ENCODE results near the gene KHDC1L.
A peak's percentile ranks its signal among the peaks of the same experiment; 100 is the strongest.
"Not testable (repeated sequence)": the region's sequence is repeated elsewhere in the genome, so short reads cannot be mapped to it uniquely, and the experiment has no call there.

KHDC1L gene, protein sequence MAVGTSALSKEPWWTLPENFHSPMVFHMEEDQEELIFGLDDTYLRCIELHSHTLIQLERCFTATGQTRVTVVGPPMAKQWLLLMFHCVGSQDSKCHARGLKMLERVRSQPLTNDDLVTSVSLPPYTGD

DNA sequence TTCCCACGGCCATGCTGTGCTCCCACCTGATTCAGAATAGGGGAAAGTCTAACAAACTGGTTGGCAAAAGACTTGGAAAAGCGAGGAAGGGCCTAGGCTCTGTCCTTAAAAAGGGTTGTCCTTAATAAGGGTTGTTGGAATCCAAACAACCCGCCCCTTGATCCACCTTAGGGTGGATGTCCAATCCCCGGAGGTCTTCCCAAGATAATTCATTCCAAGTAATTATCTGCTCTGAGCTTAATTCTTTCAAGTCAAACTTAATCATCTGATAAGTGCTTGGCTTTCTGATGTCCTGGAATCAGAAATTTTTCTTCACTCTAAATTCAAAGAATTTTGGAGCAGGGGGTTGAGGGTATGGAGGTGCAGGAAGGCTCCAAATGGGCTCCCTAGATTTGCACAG lies at the start of gene KHDC1L:
TSS of gene KHDC1L (minus strand) at position 101 of the 400 bp plus-strand sequence. CDS start at position 13, 88 bp downstream.
- intact Hi-C loops (cut with DNase I) = no loop called here
- DNase-seq = no peak

- intact Hi-C loops (cut with DNase I); DNase-seq: not testable (repeated sequence)
Observed at GRCh38 chr6:73269296-73269695, 44.0 kb upstream of the KHDC1L start.

- intact Hi-C loops (cut with DNase I) = not testable (repeated sequence)
- DNase-seq = peak in 1 of 10 donors; percentile 52
Observed at GRCh38 chr6:73268896-73269295, 43.6 kb upstream of the KHDC1L start.

DNA sequence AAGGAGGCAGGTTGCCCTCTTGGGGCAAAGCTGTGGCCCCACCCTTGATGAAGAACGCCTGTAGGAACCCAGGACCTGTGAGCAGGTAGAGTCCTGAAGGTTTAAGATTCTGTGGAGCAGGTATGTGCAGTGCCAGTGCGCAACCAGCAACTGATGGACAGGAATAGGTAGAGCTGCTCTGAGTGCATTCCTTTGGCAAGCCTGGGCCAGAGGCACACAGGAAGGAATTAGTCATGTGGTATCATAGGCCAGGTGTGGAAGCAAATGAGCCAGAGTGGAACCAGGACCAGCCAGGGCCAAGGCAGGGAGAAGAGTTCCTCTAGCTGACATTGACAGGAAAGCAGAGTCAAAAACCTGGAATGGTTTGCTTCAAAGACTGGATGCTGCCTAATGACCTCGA lies 39.1 kb upstream of the KHDC1L start:
- intact Hi-C loops (cut with DNase I) = no loop called here
- no peak for DNase-seq

- no peak for DNase-seq
Observed at GRCh38 chr6:73263570-73263909, 38.2 kb upstream of the KHDC1L start.

DNA sequence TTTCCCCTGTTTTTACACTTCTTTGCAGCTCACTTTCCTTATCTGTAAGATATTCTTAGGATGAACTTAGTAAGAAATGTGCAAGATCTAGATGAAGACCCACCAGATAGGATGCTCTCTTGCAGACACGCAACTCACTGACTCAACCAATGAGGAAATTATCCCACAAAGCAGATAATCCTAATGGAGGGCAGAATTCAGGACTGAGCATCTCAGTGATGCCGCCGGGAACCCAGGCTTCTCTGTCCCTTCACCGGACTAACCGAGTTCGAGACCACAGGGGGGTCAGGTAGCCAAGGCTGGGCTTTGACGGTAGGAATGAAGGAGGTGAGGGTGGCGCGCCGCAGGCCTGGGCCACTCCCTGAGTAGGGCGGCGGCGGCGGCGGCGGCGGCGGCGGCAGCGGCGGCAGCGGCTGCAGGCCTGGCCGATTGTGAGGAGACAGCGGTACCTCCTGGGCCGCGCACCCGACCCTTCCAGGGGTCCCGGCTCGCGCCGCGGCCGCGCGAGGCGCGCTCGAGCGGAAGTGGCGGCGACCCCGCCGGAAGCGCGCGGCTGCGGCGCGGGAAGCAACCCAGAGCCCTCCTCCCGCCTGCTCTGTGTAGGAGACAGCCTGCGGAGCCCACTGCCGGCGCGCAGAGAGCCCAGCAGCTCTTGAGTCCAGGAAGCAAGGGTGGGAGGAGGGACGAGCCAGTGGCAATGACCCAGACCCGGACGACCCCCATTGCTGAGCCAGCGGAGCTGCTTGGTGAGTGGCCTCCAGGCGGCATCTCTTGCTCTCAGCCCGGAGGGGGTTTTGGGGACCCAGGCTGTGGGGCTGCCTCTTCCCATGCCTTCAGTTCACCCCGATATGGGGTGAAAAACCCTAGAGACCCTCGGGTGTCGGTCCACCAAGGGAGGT lies 37.6 kb upstream of the KHDC1L start, which contains the start of gene KHDC1:
TSS of gene KHDC1 (minus strand) at position 526 of the 899 bp plus-strand sequence. CDS start 20,679 bp downstream, outside the sequence.
- intact Hi-C loops (cut with DNase I) = no loop called here

More at GRCh38 chr6:73263570-73263909, 38.2 kb upstream of the KHDC1L start:
- intact Hi-C loops (cut with DNase I) = no loop called here

DNA sequence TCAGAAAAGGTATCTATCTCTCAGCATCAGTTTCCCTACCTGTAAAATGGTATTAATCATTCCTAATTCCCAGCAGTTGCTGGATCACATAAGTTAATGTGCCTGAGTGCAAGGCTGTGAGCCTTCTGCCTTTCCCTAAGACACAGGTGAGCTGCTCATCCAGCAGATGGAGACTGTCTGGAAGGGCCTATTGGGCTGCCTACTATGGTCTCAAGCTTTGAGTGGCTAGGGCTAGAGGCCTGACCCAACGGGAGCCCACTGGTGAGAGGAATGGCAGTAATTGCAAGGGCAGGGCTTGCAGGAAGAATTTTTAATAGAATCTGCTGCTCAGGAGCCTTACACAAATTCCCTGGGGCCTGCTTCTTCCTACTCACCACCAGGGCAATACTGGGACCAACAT lies 33.4 kb upstream of the KHDC1L start:
- intact Hi-C loops (cut with DNase I) = no loop called here
- no peak for DNase-seq

More for the DNA sequence above, 37.6 kb upstream of the KHDC1L start, which contains the start of gene KHDC1:
- peak; percentile 22 to 95 (median 60) for DNase-seq

DNA sequence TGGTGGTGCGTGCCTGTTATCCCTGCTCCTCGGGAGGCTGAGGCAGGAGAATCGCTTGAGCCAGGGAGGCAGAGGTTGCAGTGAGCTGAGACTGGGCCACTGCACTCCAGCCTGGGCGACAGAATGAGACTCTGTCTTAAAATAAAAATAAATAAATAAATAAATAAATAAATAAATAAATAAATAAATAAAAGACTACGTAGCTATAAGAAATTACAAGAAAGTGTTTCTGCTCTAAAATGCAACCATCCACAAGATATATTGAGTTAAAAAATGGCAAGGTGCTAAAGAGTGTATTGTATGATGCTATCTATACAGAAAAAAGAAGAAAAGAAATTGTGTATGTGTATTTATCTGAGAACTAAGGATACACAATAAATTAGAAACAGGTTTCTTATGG lies 29.0 kb upstream of the KHDC1L start:
- intact Hi-C loops (cut with DNase I); DNase-seq: not testable (repeated sequence)

DNA sequence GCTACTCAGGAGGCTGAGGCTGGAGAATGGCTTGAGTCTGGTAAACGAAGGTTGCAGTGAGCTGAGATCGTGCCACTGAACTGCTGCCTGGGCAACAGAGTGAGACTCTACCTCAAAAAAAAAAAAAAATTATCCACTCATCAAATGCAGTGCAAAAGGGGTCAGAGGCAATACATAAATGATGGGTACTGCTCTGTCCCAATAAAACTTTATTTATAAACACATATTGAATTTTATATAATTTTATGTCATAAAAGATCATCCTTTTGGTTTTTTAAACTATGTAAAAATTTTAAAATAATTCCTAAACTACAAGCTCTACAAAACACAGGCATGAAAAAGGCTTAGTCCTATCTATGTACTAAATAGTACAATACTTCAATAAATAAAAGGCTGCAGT lies 27.4 kb upstream of the KHDC1L start:
- DNase-seq = no peak

GRCh38 chr6:73250016-73250415 lies 24.7 kb upstream of the KHDC1L start:
- intact Hi-C loops (cut with DNase I) = no loop called here
- DNase-seq = no peak

More for the DNA sequence above, 27.4 kb upstream of the KHDC1L start:
- intact Hi-C loops (cut with DNase I) = no loop called here

DNA sequence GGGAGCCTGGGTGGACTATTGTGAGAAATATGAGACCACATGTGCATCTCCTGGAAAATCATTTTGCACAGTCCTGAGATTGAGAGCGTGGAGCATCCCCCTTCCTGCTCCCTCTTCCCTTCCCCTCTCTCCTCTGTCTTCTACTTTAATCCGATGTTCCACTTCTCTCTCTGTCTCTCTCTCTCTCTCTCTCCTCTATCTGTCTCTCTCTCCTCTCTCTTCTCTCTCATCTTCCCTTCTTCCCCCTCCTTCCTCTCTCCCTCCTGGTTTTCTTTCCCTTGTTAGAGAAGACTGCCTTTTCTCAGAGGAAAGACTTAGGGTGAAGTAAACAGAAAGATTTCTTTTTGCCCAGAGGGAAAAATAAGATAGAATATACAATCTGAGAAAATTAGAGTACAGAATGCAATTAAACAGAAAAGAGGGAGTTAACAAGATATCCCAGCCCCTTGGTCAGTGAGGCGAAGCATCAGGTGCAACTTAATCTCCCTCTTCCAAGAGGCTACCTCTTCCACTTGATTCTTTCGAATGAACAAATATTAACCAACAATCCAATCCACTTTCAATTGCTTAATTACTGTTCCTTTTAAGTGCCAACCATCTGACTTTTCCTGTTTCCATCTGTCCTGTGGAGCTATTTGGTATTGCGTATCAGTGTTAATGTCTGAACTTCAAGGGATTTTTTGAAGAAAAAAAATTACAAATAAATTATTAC lies 23.1 kb upstream of the KHDC1L start:
- intact Hi-C loops (cut with DNase I) = no loop called here
- DNase-seq = no peak

DNA sequence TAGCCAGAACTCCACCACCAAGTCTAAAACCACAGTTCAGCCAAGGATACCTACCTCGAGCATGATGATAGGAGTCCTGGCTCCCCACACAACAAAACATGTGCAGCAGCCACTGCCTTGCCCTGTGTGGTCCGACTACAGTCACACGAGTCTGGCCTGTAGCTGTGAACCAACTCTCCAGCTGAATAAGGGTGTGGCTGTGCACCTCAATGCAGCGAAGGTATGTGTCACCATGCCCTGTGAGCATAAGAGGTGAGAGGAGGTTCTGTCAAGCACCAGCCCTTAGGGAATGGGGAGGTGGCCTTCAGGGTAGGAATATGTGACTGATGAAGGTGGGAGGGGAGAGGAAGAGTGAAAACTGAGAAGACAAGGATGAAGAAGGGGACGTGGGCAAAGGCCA lies 16.7 kb upstream of the KHDC1L start:
- intact Hi-C loops (cut with DNase I) = no loop called here
- no peak for DNase-seq

DNA sequence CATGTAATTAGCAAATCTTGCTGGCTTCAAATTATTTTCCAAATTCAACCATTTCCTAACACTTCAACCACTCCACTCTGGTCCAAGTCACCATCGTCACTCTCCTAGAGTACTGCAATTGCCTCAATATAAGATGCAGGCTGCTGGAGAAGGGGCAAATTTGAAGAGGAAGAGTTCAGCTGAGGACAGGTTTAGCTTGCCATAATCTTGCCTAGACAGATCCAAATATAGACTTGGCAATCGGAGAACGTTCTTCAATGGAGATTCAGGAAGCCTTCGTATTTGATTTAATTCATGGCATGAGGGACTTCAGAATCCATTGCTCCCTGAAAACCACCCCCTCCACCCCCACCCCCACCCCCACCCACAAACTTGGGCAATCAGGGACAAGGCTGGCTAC lies 15.4 kb upstream of the KHDC1L start:
- intact Hi-C loops (cut with DNase I) = no loop called here
- DNase-seq = no peak

DNA sequence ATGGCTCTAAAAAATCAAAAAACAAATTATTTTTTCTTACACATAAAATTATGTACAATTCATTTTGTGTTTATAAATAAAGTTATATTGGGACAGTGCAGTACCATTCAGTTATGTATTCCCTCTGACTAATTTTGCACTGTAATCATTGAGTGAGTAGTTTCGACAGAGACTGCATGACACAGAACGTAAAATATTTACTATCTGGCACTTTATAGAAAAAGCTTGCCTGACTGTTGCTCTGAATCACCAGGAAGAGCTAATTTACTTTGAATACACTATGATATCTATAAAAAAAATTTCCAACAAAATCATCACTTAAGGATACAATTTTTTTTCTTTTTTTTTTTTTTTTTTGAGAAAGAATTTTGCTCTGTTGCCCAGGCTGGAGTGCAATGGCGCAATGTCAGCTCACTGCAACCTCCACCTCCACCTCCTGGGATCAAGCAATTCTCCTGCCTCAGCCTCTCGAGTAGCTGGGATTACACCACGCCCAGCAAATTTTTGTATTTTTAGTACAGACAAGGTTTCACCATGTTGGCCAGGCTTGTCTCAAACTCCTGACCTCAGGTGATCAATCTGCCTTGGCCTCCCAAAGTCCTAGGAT lies 11.0 kb upstream of the KHDC1L start:
- DNase-seq = no peak
- intact Hi-C loops (cut with DNase I) = no loop called here

- intact Hi-C loops (cut with DNase I) = no loop called here
- no peak for DNase-seq
Observed at GRCh38 chr6:73234733-73235132, 9.4 kb upstream of the KHDC1L start.

DNA sequence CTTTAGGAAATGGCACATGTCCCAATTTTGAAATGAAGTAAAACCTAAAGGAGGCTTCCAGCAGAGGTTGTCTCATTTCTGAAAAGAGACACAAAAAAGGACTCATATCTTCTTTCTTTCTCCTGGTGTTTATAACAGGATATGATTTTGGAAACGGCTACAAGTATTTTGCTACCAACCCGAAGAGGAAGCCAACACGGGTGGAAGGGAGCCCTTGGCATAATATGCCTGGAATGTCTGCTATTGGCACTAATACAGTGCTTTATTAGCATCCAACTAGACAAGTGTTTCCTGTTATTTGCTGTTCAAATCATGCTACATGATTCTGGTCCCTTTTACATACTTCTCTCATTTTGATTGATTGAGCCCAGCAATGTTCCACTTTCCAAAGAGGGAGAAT lies 8.7 kb upstream of the KHDC1L start:
- intact Hi-C loops (cut with DNase I); DNase-seq: not testable (repeated sequence)

- DNase-seq = no peak
- intact Hi-C loops (cut with DNase I) = no loop called here
Observed at GRCh38 chr6:73233048-73233447, 7.8 kb upstream of the KHDC1L start.

GRCh38 chr6:73231986-73232391 lies 6.7 kb upstream of the KHDC1L start:
- intact Hi-C loops (cut with DNase I) = no loop called here

DNA sequence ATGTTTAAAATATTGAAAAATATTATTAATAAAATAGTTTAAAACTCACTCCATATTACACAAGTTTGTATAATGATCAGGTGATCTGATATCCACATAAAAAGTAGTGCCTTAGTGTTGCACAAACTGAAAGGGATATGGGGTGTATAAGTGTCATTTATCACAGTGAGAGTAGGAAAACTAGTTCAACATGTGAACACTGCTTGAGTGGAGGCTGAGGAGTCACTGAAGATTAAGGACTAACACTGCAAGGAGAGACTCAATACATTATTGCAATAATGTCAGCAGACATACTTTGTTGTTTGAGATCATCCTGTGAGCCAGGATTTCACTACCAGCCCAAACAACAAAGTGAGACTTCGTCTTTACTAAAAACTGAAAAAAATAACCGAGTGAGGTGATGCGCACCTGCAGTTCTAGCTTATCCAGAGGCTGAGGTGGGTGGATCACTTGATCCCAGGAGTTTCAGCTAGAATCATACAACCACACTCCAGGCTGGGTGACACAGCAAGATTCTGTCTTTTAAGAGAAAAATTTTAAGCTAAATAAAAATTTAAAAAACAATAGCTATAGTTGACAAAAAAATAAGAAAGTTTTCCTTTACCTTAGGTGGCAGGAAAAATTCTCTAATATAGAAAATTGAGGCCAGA lies 2.4 kb upstream of the KHDC1L start:
- no peak for DNase-seq
- intact Hi-C loops (cut with DNase I) = no loop called here

More at GRCh38 chr6:73231986-73232391, 6.7 kb upstream of the KHDC1L start:
- DNase-seq = no peak

DNA sequence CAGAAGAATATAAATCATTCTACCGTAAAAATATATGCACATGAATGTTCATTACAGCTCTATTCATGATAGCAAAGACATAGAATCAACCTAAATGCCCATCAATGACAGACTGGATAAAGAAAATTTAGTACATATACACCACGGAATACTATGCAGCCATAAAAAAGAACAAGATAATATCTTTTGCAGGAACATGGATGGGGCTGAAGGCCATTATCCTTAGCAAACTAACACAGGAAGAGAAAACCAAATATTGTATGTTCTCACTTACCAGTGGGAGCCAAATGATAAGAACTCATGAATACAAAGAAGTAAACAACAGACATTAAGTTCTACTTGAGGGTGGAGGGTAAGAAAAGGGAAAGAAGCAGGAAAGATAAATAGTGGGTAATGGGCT lies 8.4 kb downstream of the KHDC1L start:
- intact Hi-C loops (cut with DNase I) = no loop called here

More for the DNA sequence above, 8.4 kb downstream of the KHDC1L start:
- no peak for DNase-seq

Data from posterior cingulate gyrus (tissue), 11 donors.